HPDE6-E6E7 (cell line): ENCODE measurements around the gene UBE2J2.

Experiments
- DNase-seq: peaks from one replicate; pipeline ENCODE4 v3.0.0; 2011; ENCODE audit warnings: missing footprints; ENCODE audit errors: extremely low spot score

The UBE2J2 gene

DNA sequence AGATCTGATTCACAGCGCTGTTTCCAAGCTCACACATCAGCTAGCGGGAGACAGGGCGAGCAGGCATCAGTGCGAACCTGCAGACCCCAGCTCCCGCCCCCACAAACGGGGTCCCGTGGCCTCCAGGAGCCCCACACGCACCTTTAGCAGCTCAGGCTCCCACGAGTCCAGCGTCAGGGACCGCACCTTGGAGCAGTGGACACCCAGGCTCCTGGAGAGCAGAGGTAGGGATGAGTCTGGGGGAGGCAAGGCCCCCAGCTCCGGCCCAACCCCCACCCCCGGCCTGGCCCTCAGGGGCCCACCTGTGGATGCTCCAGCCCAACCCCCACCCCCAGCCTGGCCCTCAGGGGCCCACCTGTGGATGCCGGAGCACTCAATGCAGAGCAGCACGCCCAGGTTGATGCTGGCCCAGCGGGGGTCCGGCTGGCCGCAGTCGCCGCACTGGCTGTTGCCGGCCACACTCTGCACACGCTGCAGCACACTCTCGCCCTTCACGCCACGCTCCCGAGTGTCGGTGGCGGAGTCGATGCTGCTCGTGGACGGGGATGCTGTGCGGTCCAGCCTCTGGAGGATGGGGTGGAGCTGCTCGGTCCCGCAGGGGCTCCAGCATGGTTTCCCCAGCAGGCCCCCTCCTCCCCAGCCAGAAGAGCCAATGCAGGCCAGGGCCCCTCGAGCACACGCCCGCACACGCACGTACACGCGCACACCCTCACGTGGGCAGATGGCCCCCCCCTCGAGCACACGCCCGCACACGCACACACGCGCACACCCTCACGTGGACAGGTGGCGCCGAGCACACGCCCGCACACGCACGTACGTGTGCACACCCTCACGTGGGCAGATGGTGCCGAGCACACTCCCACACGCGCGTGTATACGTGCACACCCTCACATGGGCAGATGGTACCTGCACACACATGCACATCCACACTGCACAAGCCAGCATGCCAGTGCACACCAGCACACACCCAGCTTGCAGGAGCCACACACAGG lies 22.7 kb upstream of the UBE2J2 start:
- DNase-seq = no peak

- DNase-seq = no peak
These were observed 21.7 kb upstream of the UBE2J2 start for GRCh38 chr1:1295154-1295923.

DNA sequence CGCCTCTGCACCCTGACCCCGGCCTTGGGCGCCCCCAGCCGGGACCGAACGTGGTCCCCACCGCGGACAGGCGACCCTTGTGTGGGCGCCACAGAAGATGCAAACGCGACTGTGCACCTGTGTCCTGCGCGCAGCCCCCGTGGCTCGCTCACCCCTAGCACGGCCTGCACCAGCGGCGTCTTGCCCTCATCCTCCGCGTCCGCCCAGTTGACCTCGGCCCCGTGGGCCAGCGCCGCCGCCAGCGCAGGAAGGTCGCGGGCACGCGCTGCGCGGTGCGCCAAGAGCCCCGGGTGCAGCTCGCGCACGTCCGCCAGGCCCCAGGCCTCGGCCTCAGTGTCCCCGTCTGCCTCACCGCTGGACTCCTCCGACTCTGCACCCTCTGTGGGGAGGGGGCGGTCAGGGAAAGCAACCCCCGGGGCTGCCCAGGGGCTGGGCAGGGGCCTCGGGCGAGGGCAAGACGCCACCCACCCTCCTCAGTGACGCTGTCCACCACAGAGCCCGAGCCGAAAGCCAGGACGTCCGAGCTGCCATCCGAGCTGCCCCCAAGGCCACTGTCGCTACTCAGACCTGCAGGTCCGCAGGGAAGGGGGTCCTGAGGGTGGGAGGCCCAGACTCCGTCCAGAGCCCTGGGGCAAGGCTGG lies 20.7 kb upstream of the UBE2J2 start:
- DNase-seq = no peak

- DNase-seq = no peak
These were observed 19.9 kb upstream of the UBE2J2 start for GRCh38 chr1:1293263-1294249.

GRCh38 chr1:1292851-1293250 lies 19.2 kb upstream of the UBE2J2 start:
- DNase-seq = no peak

GRCh38 chr1:1292442-1292779 lies 18.8 kb upstream of the UBE2J2 start:
- no peak for DNase-seq

- DNase-seq = no peak
These were observed 18.1 kb upstream of the UBE2J2 start for GRCh38 chr1:1291548-1292441.

GRCh38 chr1:1291023-1291528 lies 17.4 kb upstream of the UBE2J2 start:
- DNase-seq = no peak

GRCh38 chr1:1290238-1290731 lies 16.6 kb upstream of the UBE2J2 start:
- DNase-seq = no peak

DNA sequence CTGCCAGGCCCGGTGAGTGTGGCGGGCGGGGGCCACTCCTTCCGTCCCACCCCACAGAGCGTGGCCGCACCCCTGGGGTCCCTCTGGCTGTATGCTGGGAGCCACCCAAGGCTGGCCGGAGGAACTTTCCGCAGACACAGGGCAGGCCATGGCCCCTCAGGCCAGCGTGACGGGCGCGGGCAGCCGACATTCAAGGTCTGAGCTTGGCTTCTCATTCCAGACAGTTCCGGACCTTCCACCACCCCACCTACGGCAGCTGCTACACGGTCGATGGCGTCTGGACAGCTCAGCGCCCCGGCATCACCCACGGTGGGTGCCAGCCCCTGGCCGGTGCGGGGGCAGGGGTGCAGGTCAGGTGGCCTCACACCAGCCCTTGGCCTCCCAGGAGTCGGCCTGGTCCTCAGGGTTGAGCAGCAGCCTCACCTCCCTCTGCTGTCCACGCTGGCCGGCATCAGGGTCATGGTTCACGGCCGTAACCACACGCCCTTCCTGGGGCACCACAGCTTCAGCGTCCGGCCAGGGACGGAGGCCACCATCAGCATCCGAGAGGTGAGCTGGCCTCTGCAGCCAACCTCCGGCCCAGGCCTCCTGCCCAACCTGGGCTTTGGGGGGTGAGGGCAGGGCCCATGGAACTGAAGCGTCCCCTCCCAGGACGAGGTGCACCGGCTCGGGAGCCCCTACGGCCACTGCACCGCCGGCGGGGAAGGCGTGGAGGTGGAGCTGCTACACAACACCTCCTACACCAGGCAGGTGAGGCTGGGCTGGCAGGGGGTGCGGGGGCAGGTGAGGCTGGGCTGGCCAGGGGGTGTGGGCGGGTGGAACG lies 13.8 kb upstream of the UBE2J2 start:
- DNase-seq = no peak

DNA sequence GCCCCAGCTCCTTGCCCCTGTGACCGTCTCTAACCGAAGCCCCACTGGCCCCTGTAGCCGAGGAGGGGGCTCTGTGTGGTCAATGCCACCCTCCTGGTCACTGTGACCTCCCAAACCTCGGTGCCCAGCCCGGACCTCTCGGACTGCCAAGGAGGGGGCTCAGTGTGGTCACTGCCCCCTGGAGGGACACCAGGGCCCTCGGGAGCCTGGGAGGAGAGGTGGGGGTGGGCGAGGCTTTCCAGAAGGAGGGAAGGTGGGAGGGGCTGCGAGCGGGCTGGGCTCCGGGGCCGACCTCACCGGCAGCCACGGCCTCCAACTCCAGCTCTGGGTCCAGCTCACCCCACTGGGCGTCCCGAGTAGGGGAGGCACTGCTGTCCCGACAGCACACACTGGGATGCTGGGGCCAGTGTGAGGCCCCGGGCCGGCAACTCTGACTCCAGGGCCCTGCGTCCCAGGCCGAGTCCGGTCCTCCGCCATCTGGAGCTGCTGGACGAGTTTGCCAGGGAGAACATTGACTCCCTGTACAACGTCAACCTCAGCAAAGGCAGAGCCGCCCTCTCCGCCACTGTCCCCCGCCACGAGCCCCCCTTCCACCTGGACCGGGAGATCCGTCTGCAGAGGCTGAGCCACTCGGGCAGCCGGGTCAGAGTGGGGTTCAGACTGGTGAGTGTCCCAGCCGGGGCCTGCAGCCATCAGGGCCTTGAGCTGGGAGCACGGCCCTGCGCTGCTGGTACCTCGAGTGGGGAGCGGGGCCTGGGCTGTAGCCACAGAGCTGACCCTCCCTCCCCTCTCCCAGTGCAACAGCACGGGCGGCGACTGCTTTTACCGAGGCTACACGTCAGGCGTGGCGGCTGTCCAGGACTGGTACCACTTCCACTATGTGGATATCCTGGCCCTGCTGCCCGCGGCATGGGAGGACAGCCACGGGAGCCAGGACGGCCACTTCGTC lies 12.9 kb upstream of the UBE2J2 start:
- DNase-seq = no peak

- DNase-seq = no peak
These were observed 12.1 kb upstream of the UBE2J2 start for GRCh38 chr1:1285611-1286311.

GRCh38 chr1:1285102-1285571 lies 11.5 kb upstream of the UBE2J2 start:
- no peak for DNase-seq

DNA sequence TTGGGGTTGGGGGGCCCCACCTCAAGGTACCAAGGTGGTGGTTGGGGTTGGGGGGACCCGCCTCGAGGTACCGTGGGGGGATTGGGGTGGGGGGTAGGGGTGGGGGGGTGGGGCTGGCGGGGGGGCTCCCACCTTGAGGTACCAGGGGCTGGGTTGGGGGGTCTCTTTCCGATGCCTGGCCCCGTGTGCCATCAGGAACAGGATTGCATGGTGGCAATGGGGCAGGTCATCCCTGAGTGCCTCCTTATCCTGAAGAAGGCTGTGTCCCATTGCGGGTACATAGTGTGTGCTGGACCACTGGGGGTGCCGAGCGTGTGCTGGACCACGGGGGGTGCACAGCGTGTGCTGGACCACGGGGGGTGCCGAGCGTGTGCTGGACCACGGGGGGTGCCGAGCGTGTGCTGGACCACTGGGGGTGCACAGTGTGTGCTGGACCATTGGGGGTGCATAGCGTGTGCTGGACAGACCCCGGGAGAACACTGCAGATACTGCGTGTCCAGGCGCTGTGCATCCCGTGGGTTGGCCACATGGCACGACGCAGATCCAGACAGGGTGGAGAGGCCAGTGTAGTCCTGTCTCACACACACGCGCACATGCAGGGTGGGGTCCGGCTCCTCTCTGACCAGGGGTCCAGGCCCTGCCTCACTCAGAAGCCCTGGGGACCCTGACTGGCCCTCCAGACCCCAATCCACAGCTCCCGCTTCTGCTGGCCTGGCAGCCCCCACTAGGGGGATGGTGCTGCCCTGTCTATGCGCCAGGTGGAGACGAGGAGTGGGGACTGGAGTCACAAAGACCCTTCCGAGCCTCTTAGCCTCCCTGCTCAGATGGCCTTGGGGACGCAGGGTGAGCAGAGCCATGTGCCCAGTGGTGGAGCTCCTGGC lies 10.8 kb upstream of the UBE2J2 start:
- no peak for DNase-seq

GRCh38 chr1:1283821-1284220 lies 10.2 kb upstream of the UBE2J2 start:
- no peak for DNase-seq

DNA sequence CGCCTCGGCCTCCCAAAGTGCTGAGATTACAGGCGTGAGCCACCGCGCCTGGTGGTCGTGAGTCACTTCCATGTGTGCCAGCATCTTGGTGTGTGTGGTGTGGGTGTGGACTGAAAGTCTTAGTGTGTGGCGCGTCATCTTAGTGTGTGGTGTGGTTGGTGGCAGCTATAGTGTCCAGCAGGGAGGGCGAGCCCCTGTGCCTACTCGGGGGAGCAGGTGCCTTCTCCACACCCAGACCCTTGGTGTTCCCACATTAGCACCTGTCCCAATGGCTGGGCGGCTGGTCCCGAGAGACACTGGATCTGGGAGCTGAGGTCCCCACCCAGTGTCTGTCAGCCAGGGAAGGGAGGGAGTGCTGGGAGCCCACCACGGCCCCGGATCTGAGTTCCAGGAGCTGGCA lies 9.3 kb upstream of the UBE2J2 start:
- no peak for DNase-seq
